Panc1 (cell line): ENCODE results near the gene WLS. TPM values are rescaled to one million over a fixed set of nuclear protein-coding genes. Genes with fewer than 3 reads are reported as not detected.

Experiments used
- ATAC-seq: fragments of 200-7000 bp; cut with Tn5 transposase; 2 replicates; pipeline ENCODE4 v1.9.1; 2020; ENCODE audit warnings: mild to moderate bottlenecking, moderate library complexity
- BruUV-seq: library from RNA; stranded (reverse); fragments of 400-500 nt; replicated peaks from 2 replicates; lab custom pipeline; 2021; lab: Mats Ljungman, UMichigan
- CTCF ChIA-PET: fragments of 300-600 bp; sonication (Branson Sonifier 250); formaldehyde crosslinking; loops from one replicate; lab custom pipeline; 2022; ENCODE audit warnings: antibody characterized with exemption; lab: Charles Lee
- POLR2A ChIA-PET: fragments of 300-600 bp; sonication (Branson Sonifier 250); formaldehyde crosslinking; loops from one replicate; lab custom pipeline; 2022; ENCODE audit warnings: antibody characterized with exemption; lab: Charles Lee
- DNase-seq: peaks from one replicate; pipeline ENCODE4 v3.0.0-alpha.2; 2010; ENCODE audit warnings: low read depth, low spot score
- H3K27ac ChIP-seq: 2 replicates; pipeline ENCODE4 v1.5.1; 2011; ENCODE audit warnings: mild to moderate bottlenecking, low read length, inconsistent platforms
- H3K27me3 ChIP-seq: fragments of 200-500 bp; sonication (Bioruptor generic); 2 replicates; pipeline ENCODE4 v1.6.0; 2014; ENCODE audit warnings: low read length, inconsistent platforms; ENCODE audit not compliant: control insufficient read depth, insufficient read depth
- H3K36me3 ChIP-seq: fragments of 200-500 bp; sonication (Bioruptor generic); 2 replicates; pipeline ENCODE4 v1.5.1; 2014; ENCODE audit warnings: inconsistent platforms, mild to moderate bottlenecking, low read length, moderate library complexity; ENCODE audit not compliant: control insufficient read depth, insufficient read depth
- H3K4me1 ChIP-seq: 2 replicates; pipeline ENCODE4 v1.5.1; 2011; ENCODE audit warnings: inconsistent platforms, mild to moderate bottlenecking, low read length, moderate library complexity; ENCODE audit not compliant: control insufficient read depth, insufficient read depth
- H3K4me3 ChIP-seq, 2 experiments: 2 replicates each; pipeline ENCODE4 v1.5.1; 2011 to 2012; ENCODE audit warnings: low read depth in 2 of 2, low read length in 2 of 2, mild to moderate bottlenecking in 2 of 2, inconsistent platforms in 1 of 2, moderate library complexity in 1 of 2
- H3K9me3 ChIP-seq: fragments of 200-500 bp; sonication (Bioruptor generic); 2 replicates; pipeline ENCODE4 v1.5.1; 2014; ENCODE audit warnings: low read depth, mild to moderate bottlenecking, inconsistent platforms, low read length, moderate library complexity; ENCODE audit not compliant: control insufficient read depth, insufficient read depth
- POLR2AphosphoS5 ChIP-seq: IDR thresholded peaks from 2 replicates; pipeline ENCODE4 v1.6.1; 2012; ENCODE audit warnings: mild to moderate bottlenecking, low read depth, low read length, moderate library complexity
- SIN3A ChIP-seq: IDR thresholded peaks from 2 replicates; pipeline ENCODE4 v1.6.1; 2012; ENCODE audit warnings: low read depth, mild to moderate bottlenecking, low read length, moderate library complexity, borderline replicate concordance; ENCODE audit not compliant: insufficient read depth
- TCF7L2 ChIP-seq: IDR thresholded peaks from 2 replicates; pipeline ENCODE4 v1.6.1; 2011; ENCODE audit warnings: mild to moderate bottlenecking, low read depth, low read length, inconsistent platforms
- in situ Hi-C: cut with HindIII; loops from 2 replicates; pipeline ENCODE4 v1.10.0; 2016; ENCODE audit warnings: low sequenced_read_pairs, low pct_unique_long_range_greater_than_20kb
- intact Hi-C: fragments of 100-400 bp; cut with micrococcal nuclease; formaldehyde crosslinking; loops from one replicate; pipeline ENCODE4 v1.10.0; 2022; ENCODE audit not compliant: unreplicated experiment
- total RNA-seq: library from RNA; stranded (reverse); gene quantifications from one replicate; pipeline ENCODE4 v1.2.1, GENCODE V29; 2021; ENCODE audit not compliant: unreplicated experiment
- TF ChIP-seq, protein P1 (sequence below), 2 experiments: IDR thresholded peaks; 2 replicates each; pipeline ENCODE4 v1.6.1; 2011 to 2012; ENCODE audit warnings: low read depth in 2 of 2, control low read depth in 1 of 2, low read length in 1 of 2, mild to moderate bottlenecking in 1 of 2, moderate library complexity in 1 of 2; ENCODE audit not compliant: insufficient read depth in 1 of 2
- TF ChIP-seq, protein P2 (sequence below): fragments of 450-650 bp; IDR thresholded peaks from 2 replicates; pipeline ENCODE4 v1.5.1; 2017; ENCODE audit warnings: mild to moderate bottlenecking

The WLS gene
- total RNA-seq, 1 experiment from 2014 or later = 29.6 TPM

DNA sequence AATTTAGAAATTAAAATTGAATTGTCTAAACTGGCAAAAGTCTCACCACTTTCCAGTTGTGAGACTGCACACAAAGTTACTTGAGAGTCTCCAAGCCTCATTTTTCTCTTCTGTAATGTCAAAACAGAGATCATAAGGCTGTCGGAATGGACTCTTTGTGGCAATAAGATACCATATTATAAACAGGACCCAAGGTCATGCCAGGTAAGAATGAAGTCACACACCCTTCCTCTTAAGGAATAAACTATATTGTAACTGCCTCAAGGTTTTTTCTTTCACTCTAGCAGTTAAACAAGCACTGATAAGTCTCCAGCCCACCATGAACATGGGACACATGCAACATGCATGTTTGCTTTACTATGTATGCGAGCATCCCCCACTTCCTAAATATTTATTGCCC, 131.8 kb downstream of the WLS start:
- ATAC-seq (no peak), DNase-seq (no peak)
- no peaks in the 10 kb centered on the region for H3K27me3 ChIP-seq
- POLR2A ChIA-PET = no interaction called here
- no TSS peak for BruUV-seq
- H3K36me3 ChIP-seq = no peaks in the 10 kb centered on the region
- no peak for TF ChIP-seq TCF7L2
- TF ChIP-seq, protein P1, sequence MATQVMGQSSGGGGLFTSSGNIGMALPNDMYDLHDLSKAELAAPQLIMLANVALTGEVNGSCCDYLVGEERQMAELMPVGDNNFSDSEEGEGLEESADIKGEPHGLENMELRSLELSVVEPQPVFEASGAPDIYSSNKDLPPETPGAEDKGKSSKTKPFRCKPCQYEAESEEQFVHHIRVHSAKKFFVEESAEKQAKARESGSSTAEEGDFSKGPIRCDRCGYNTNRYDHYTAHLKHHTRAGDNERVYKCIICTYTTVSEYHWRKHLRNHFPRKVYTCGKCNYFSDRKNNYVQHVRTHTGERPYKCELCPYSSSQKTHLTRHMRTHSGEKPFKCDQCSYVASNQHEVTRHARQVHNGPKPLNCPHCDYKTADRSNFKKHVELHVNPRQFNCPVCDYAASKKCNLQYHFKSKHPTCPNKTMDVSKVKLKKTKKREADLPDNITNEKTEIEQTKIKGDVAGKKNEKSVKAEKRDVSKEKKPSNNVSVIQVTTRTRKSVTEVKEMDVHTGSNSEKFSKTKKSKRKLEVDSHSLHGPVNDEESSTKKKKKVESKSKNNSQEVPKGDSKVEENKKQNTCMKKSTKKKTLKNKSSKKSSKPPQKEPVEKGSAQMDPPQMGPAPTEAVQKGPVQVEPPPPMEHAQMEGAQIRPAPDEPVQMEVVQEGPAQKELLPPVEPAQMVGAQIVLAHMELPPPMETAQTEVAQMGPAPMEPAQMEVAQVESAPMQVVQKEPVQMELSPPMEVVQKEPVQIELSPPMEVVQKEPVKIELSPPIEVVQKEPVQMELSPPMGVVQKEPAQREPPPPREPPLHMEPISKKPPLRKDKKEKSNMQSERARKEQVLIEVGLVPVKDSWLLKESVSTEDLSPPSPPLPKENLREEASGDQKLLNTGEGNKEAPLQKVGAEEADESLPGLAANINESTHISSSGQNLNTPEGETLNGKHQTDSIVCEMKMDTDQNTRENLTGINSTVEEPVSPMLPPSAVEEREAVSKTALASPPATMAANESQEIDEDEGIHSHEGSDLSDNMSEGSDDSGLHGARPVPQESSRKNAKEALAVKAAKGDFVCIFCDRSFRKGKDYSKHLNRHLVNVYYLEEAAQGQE (IDR thresholded peaks at IDR 0.05; ENCODE audit: insufficient read depth in 1 of 2, low read depth in 2 of 2, low read length in 1 of 2) = no peak
- CTCF ChIA-PET = no interaction called here
- no peaks in the 10 kb centered on the region for H3K4me1 ChIP-seq
- H3K27ac ChIP-seq = no peak overlapping the region
- in situ Hi-C loops = no loop called here
- H3K4me3 ChIP-seq = no peak overlapping the region
- no peaks in the 10 kb centered on the region for H3K9me3 ChIP-seq
- intact Hi-C loops = no loop called here

DNA sequence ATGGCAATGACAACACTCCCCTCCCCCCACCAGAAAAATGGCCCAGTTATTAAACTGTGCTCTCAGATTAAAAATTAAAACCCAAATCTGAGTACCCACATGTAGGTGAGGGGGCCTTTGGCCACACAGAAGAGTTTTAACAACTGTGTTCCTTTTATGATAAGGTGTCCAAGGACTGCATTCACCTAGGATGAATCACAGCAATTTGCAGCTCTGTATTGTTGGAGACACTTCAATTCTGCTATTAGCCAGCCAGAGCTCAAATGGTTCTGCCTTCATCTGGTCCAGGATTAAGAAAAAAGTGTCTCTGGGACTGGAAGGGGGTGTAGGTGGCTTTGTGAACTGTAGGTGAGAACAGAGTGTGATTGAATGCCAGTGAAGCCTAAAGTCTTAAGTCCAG, 138.6 kb downstream of the WLS start:
- POLR2A ChIA-PET = interaction anchor here (0.8 kb wide), 1 partner anchor 104 kb away, joined by 3 read pairs; no protein-coding TSS in a partner anchor
- no peaks in the 10 kb centered on the region for H3K9me3 ChIP-seq
- no peak for DNase-seq
- no peak overlapping the region for H3K27ac ChIP-seq
- TF ChIP-seq TCF7L2 = no peak
- no peak for TF ChIP-seq POLR2AphosphoS5
- TF ChIP-seq SIN3A = no peak
- TF ChIP-seq, protein P2, sequence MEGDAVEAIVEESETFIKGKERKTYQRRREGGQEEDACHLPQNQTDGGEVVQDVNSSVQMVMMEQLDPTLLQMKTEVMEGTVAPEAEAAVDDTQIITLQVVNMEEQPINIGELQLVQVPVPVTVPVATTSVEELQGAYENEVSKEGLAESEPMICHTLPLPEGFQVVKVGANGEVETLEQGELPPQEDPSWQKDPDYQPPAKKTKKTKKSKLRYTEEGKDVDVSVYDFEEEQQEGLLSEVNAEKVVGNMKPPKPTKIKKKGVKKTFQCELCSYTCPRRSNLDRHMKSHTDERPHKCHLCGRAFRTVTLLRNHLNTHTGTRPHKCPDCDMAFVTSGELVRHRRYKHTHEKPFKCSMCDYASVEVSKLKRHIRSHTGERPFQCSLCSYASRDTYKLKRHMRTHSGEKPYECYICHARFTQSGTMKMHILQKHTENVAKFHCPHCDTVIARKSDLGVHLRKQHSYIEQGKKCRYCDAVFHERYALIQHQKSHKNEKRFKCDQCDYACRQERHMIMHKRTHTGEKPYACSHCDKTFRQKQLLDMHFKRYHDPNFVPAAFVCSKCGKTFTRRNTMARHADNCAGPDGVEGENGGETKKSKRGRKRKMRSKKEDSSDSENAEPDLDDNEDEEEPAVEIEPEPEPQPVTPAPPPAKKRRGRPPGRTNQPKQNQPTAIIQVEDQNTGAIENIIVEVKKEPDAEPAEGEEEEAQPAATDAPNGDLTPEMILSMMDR = no peak
- TF ChIP-seq, protein P1 (IDR thresholded peaks at IDR 0.05; ENCODE audit: insufficient read depth in 1 of 2, low read depth in 2 of 2, low read length in 1 of 2) = no peak
- no peaks in the 10 kb centered on the region for H3K27me3 ChIP-seq
- H3K4me3 ChIP-seq = no peak overlapping the region
- H3K36me3 ChIP-seq = no peaks in the 10 kb centered on the region
- intact Hi-C loops = no loop called here
- in situ Hi-C loops = no loop called here
- no TSS peak for BruUV-seq
- ATAC-seq = no peak
- CTCF ChIA-PET = interaction anchor here (0.6 kb wide), 1 partner anchor 13 kb away, joined by 8 read pairs; no protein-coding TSS in a partner anchor
- H3K4me1 ChIP-seq = no peaks in the 10 kb centered on the region
